Measurements from ENCODE around the gene TCP11. TPM values are rescaled to one million over a fixed set of nuclear protein-coding genes. Genes with fewer than 3 reads are reported as not detected.
A peak's percentile ranks its signal among the peaks of the same experiment; 100 is the strongest.

TCP11 gene
- total and polyA plus RNA-seq, 4 experiments from 2014 or later = not detected

DNA sequence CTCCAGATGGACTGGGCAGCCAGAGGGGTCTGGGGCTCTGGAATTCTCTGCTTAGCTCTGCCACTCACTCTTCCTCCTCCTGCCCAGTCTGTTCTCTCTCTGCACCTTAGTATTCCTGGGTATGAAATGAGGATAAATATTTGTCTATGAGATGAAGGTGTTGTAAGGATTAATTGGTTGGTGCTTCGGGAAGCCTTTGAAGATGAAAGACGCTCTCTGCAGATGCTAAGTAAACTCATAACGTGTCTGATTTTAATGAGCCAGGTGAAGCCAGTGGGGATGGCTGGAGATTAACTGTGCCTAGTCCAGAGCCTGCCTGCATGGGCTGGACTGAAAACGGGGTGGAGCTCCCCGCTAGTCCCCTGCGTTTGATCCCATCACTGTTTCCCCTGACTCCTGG, 23.1 kb upstream of the TCP11 start:
- Histone ChIP-seq H3K36me3 (ENCODE audit: insufficient read depth, low read length) (no peaks in the 10 kb centered on the region), H3K27ac (ENCODE audit: low read depth, low read length) (no peak overlapping the region), H3K4me1 (ENCODE audit: insufficient read depth, low read length) (no peaks in the 10 kb centered on the region), H3K4me3 (ENCODE audit: low read length in 2 of 2) (no peak overlapping the region), H3K9me3 (ENCODE audit: control insufficient read depth in 1 of 2, low read length in 2 of 2) (no peaks in the 10 kb centered on the region), H3K27me3 (ENCODE audit: insufficient read depth, low read length) (no peaks in the 10 kb centered on the region)
- no peak overlapping the region for H3K4me3 Mint-ChIP-seq
- no peaks in the 10 kb centered on the region for H3K4me1 Mint-ChIP-seq
- H3K27ac Mint-ChIP-seq = no peak overlapping the region
- H3K36me3 Mint-ChIP-seq = no peaks in the 10 kb centered on the region
- H3K9me3 Mint-ChIP-seq = peaks cover 0 to under 1% (median 0%) of the 10 kb centered on the region in 8 donors
- intact Hi-C loops (cut with micrococcal nuclease) = no loop called here
- ChIA-PET POLR2A (ENCODE audit: partially characterized antibody) (no interaction called here), CTCF (ENCODE audit: partially characterized antibody) (no interaction called here)
- DNase-seq = no peak
- peaks cover 2 to 8% of the 10 kb centered on the region in 2 donors for H3K27me3 Mint-ChIP-seq

GRCh38 chr6:35163836-35164235, 22.7 kb upstream of the TCP11 start:
- Mint-ChIP-seq H3K9me3 (no peaks in the 10 kb centered on the region), H3K27me3 (peaks cover 2 to 8% of the 10 kb centered on the region in 2 donors), H3K4me3 (no peak overlapping the region), H3K27ac (no peak overlapping the region), H3K4me1 (no peaks in the 10 kb centered on the region), H3K36me3 (no peaks in the 10 kb centered on the region)
- intact Hi-C loops (cut with micrococcal nuclease) = no loop called here
- POLR2A ChIA-PET (ENCODE audit: partially characterized antibody) = no interaction called here
- Histone ChIP-seq H3K27me3 (ENCODE audit: insufficient read depth, low read length) (no peaks in the 10 kb centered on the region), H3K4me1 (ENCODE audit: insufficient read depth, low read length) (no peaks in the 10 kb centered on the region), H3K27ac (ENCODE audit: low read depth, low read length) (no peak overlapping the region), H3K36me3 (ENCODE audit: insufficient read depth, low read length) (no peaks in the 10 kb centered on the region), H3K4me3 (ENCODE audit: low read length in 2 of 2) (no peak overlapping the region), H3K9me3 (ENCODE audit: control insufficient read depth in 1 of 2, low read length in 2 of 2) (no peaks in the 10 kb centered on the region)
- DNase-seq = no peak
- CTCF ChIA-PET (ENCODE audit: partially characterized antibody) = no interaction called here

- peaks cover 4 to 11% of the 10 kb centered on the region in 2 donors for H3K27me3 Mint-ChIP-seq
- CTCF ChIA-PET (ENCODE audit: partially characterized antibody) = interaction anchor here (1.5 kb wide), 1 partner anchor 22 kb away, joined by 4 read pairs; no protein-coding TSS in a partner anchor
Observed at GRCh38 chr6:35161776-35162607, 20.9 kb upstream of the TCP11 start.

DNA sequence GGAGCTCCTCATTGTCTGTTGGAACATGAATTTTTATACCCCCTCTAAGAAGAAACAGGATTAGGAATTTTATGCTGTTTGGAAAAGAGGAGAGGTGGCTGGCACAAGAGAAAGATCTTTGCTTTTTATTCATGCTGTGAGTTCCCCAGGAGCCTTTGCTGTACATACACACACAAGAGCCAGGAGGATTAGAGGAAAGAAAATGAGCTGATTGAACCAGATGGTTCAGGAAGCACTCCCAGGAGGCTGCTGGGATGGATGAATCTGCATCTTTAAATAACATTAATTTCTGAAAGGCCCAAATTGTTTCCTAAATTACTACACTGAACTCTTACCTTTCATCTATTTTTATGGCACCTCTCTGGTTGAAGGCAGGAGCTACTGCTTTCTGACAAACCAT, 20.1 kb upstream of the TCP11 start:
- Histone ChIP-seq H3K27ac (ENCODE audit: low read depth, low read length) (no peak overlapping the region), H3K4me1 (ENCODE audit: insufficient read depth, low read length) (no peaks in the 10 kb centered on the region), H3K27me3 (ENCODE audit: insufficient read depth, low read length) (no peaks in the 10 kb centered on the region), H3K4me3 (ENCODE audit: low read length in 2 of 2) (no peak overlapping the region), H3K9me3 (ENCODE audit: control insufficient read depth in 1 of 2, low read length in 2 of 2) (no peaks in the 10 kb centered on the region), H3K36me3 (ENCODE audit: insufficient read depth, low read length) (no peaks in the 10 kb centered on the region)
- ChIA-PET CTCF (ENCODE audit: partially characterized antibody) (no interaction called here), POLR2A (ENCODE audit: partially characterized antibody) (no interaction called here)
- H3K9me3 Mint-ChIP-seq = no peaks in the 10 kb centered on the region
- peaks cover 4 to 11% of the 10 kb centered on the region in 2 donors for H3K27me3 Mint-ChIP-seq
- intact Hi-C loops (cut with micrococcal nuclease) = no loop called here
- H3K36me3 Mint-ChIP-seq = no peaks in the 10 kb centered on the region
- no peak overlapping the region for H3K4me3 Mint-ChIP-seq
- H3K27ac Mint-ChIP-seq = no peak overlapping the region
- no peaks in the 10 kb centered on the region for H3K4me1 Mint-ChIP-seq
- no peak for DNase-seq

More at GRCh38 chr6:35161776-35162607, 20.9 kb upstream of the TCP11 start:
- Mint-ChIP-seq H3K36me3 (no peaks in the 10 kb centered on the region), H3K9me3 (no peaks in the 10 kb centered on the region), H3K4me3 (no peak overlapping the region), H3K27ac (no peak overlapping the region), H3K4me1 (no peaks in the 10 kb centered on the region)
- H3K4me1 ChIP-seq (ENCODE audit: insufficient read depth, low read length) = no peaks in the 10 kb centered on the region
- H3K4me3 ChIP-seq (ENCODE audit: low read length in 2 of 2) = no peak overlapping the region
- intact Hi-C loops (cut with micrococcal nuclease) = no loop called here
- H3K27me3 ChIP-seq (ENCODE audit: insufficient read depth, low read length) = no peaks in the 10 kb centered on the region
- H3K9me3 ChIP-seq (ENCODE audit: control insufficient read depth in 1 of 2, low read length in 2 of 2) = no peaks in the 10 kb centered on the region
- no peaks in the 10 kb centered on the region for H3K36me3 ChIP-seq (ENCODE audit: insufficient read depth, low read length)
- POLR2A ChIA-PET (ENCODE audit: partially characterized antibody) = no interaction called here
- no peak for DNase-seq
- H3K27ac ChIP-seq (ENCODE audit: low read depth, low read length) = no peak overlapping the region

DNA sequence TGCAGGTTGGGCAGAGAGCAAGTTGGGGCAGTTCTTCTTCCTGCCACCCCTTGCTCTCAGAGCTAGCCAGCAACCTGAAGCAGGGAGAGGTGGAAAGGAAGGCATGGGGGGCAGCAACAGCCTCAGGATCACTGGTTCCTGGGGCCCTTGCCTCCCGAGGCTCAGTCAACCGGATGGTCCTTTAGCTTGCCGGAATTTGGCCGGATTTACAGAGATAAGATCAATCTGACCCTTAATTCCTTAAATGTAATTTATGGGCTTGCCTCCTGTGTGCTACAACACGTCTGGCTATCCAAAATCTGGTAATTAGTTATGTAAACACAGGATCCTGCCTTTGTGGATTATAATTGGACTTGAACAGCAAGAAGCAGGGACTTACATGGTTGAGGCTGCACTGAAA, 19.5 kb upstream of the TCP11 start:
- Histone ChIP-seq H3K36me3 (ENCODE audit: insufficient read depth, low read length) (no peaks in the 10 kb centered on the region), H3K9me3 (ENCODE audit: control insufficient read depth in 1 of 2, low read length in 2 of 2) (no peaks in the 10 kb centered on the region), H3K27me3 (ENCODE audit: insufficient read depth, low read length) (no peaks in the 10 kb centered on the region), H3K4me1 (ENCODE audit: insufficient read depth, low read length) (no peaks in the 10 kb centered on the region), H3K4me3 (ENCODE audit: low read length in 2 of 2) (no peak overlapping the region), H3K27ac (ENCODE audit: low read depth, low read length) (no peak overlapping the region)
- no peaks in the 10 kb centered on the region for H3K9me3 Mint-ChIP-seq
- H3K4me3 Mint-ChIP-seq = no peak overlapping the region
- no peaks in the 10 kb centered on the region for H3K4me1 Mint-ChIP-seq
- H3K36me3 Mint-ChIP-seq = no peaks in the 10 kb centered on the region
- ChIA-PET POLR2A (ENCODE audit: partially characterized antibody) (no interaction called here), CTCF (ENCODE audit: partially characterized antibody) (no interaction called here)
- no peak for DNase-seq
- intact Hi-C loops (cut with micrococcal nuclease) = no loop called here
- no peak overlapping the region for H3K27ac Mint-ChIP-seq
- peaks cover 4 to 11% of the 10 kb centered on the region in 2 donors for H3K27me3 Mint-ChIP-seq

DNA sequence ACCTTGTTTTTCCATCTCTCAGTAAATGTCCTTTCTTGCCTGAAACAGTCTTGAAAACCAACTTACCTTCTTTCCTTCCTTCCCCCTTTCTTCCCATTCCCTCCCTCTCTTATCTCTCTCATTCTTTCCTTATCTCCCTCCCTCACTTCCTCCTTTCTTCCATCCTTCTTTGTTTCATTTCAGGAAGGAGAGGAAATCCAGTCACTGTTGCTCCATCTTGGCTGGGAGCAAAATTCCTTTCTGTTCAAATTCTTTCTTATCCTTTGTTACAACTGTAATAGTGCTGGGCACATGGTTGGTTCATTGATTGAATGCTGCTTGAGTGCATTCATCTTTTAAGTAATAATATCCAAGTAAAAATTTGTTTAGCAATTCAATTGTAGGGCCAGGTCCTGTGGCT, 17.4 kb upstream of the TCP11 start:
- Mint-ChIP-seq H3K9me3 (no peaks in the 10 kb centered on the region), H3K27ac (peak overlapping the region in 2 of 7 donors; percentile 43 to 66), H3K27me3 (peaks cover 4 to 6% of the 10 kb centered on the region in 2 donors), H3K36me3 (no peaks in the 10 kb centered on the region), H3K4me1 (no peaks in the 10 kb centered on the region), H3K4me3 (no peak overlapping the region)
- no peak overlapping the region for H3K27ac ChIP-seq (ENCODE audit: low read depth, low read length)
- no peaks in the 10 kb centered on the region for H3K27me3 ChIP-seq (ENCODE audit: insufficient read depth, low read length)
- no peaks in the 10 kb centered on the region for H3K9me3 ChIP-seq (ENCODE audit: control insufficient read depth in 1 of 2, low read length in 2 of 2)
- no peak for DNase-seq
- ChIA-PET CTCF (ENCODE audit: partially characterized antibody) (interaction anchor here (3.4 kb wide), 1 partner anchor 19 kb away, joined by 9 read pairs; no protein-coding TSS in a partner anchor), POLR2A (ENCODE audit: partially characterized antibody) (no interaction called here)
- no peaks in the 10 kb centered on the region for H3K36me3 ChIP-seq (ENCODE audit: insufficient read depth, low read length)
- H3K4me3 ChIP-seq (ENCODE audit: low read length in 2 of 2) = no peak overlapping the region
- intact Hi-C loops (cut with micrococcal nuclease) = no loop called here
- no peaks in the 10 kb centered on the region for H3K4me1 ChIP-seq (ENCODE audit: insufficient read depth, low read length)

GRCh38 chr6:35154947-35155346, 13.8 kb upstream of the TCP11 start:
- intact Hi-C loops (cut with micrococcal nuclease) = no loop called here
- Mint-ChIP-seq H3K9me3 (peaks cover 0 to 2% (median 0%) of the 10 kb centered on the region in 8 donors), H3K4me1 (no peaks in the 10 kb centered on the region), H3K36me3 (no peaks in the 10 kb centered on the region), H3K4me3 (no peak overlapping the region), H3K27ac (no peak overlapping the region), H3K27me3 (peaks cover 4% of the 10 kb centered on the region in 2 donors)
- DNase-seq = no peak
- no peaks in the 10 kb centered on the region for H3K9me3 ChIP-seq (ENCODE audit: control insufficient read depth in 1 of 2, low read length in 2 of 2)
- H3K4me3 ChIP-seq (ENCODE audit: low read length in 2 of 2) = no peak overlapping the region
- H3K4me1 ChIP-seq (ENCODE audit: insufficient read depth, low read length) = no peaks in the 10 kb centered on the region
- H3K36me3 ChIP-seq (ENCODE audit: insufficient read depth, low read length) = no peaks in the 10 kb centered on the region
- ChIA-PET CTCF (ENCODE audit: partially characterized antibody) (interaction anchor here (1.4 kb wide), 1 partner anchor 19 kb away, joined by 4 read pairs; no protein-coding TSS in a partner anchor), POLR2A (ENCODE audit: partially characterized antibody) (no interaction called here)
- no peak overlapping the region for H3K27ac ChIP-seq (ENCODE audit: low read depth, low read length)
- no peaks in the 10 kb centered on the region for H3K27me3 ChIP-seq (ENCODE audit: insufficient read depth, low read length)
